Measurements from ENCODE around the gene AOC2.
"Not testable (repeated sequence)": the region's sequence is repeated elsewhere in the genome, so short reads cannot be mapped to it uniquely, and the experiment has no call there.

Gene AOC2

DNA sequence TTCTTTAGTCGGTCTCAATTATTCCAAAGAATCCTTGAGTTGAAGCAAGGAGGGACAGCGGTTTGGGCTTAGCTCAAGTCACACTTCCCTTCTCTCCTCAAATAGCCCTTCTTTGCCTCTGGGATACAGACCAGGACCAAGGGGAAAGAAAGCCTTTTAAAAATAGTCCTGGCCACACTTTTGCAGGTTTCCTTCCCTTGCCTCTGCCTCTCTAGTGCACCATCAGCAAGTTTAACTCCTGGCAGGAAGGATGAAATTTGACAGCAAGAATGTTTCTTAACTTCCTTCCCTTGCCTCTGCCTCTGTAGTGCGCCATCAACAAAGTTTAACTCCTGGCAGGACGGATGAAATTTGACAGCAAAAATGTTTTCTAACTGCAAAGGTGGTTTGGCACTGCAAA is 49.0 kb downstream of the AOC2 start:
- TF ChIP-seq TAF1 (IDR thresholded peaks at IDR 0.05; ENCODE audit: borderline replicate concordance, low read depth, low read length) (no peak), POLR2A (IDR thresholded peaks at IDR 0.05; ENCODE audit: low read depth, low read length) (no peak), POLR2AphosphoS5 (IDR thresholded peaks at IDR 0.05; ENCODE audit: low read depth, low read length) (no peak)
- FAIRE-seq = no peak
- DNase-seq (ENCODE audit: insufficient read length) = no peak

DNA sequence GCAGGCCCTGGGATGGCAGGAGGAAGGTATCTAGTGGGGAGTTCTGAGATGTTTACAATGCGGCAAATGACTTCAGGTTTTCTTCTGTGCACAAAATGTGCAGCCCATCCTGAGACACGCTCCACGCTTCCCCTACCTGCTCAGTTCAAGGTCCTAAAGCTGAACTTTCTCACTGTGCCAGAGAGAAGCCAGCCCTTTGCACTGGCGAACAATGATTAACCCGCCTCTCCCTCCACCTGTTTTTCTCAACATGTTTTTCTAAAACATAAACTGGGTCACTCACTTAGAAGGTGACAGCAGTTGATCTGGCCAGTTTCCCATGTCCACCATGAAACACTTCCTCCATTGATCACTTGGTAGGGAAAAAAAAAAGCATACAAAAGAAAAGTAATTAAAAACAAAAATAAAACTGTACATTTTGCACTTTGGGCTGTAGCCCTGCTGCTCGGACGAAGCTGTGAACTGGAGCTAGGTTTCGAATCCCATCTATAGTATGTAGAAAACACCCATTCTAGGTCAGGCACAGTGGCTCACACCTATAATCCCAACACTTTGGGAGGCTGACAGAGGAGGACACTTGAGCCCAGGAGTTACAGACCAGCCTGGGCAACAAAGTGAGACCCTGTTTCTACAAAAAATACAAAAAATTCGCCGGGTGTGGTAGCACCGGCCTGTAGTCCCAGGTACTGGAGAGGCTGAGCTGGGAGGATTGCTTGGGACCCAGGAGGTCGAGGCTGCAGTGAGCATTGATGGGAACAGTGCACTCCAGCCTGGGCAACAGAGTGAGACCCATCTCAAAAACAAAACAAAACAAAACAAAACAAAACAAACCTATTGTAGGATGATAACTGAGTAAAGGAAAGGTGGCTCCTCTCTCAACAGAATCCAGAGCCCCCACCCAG is 50.2 kb downstream of the AOC2 start:
- DNase-seq (ENCODE audit: insufficient read length) = no peak
- no peak for TF ChIP-seq POLR2A (IDR thresholded peaks at IDR 0.05; ENCODE audit: low read depth, low read length)
- no peak for TF ChIP-seq TAF1 (IDR thresholded peaks at IDR 0.05; ENCODE audit: borderline replicate concordance, low read depth, low read length)
- no peak for TF ChIP-seq POLR2AphosphoS5 (IDR thresholded peaks at IDR 0.05; ENCODE audit: low read depth, low read length)
- no peak for FAIRE-seq

DNA sequence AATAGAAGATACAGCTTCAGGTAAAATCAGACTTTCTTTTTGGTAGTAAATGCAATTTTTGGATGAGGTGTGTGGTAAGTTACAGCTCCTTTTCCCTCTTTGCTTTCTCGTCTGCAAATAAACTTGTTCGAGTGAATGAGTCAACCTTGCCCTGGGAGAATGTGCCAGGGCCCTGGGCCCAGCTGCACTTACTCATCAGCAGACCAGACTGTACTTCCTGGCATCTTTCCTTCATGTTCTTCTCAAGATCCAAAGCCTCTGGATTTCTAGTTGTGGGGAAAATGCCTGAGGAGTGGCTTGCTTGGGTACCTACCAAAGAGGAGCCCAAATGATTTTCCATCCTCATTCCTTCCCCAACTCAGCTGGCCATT is 50.8 kb downstream of the AOC2 start:
- no peak for DNase-seq (ENCODE audit: insufficient read length)

DNA sequence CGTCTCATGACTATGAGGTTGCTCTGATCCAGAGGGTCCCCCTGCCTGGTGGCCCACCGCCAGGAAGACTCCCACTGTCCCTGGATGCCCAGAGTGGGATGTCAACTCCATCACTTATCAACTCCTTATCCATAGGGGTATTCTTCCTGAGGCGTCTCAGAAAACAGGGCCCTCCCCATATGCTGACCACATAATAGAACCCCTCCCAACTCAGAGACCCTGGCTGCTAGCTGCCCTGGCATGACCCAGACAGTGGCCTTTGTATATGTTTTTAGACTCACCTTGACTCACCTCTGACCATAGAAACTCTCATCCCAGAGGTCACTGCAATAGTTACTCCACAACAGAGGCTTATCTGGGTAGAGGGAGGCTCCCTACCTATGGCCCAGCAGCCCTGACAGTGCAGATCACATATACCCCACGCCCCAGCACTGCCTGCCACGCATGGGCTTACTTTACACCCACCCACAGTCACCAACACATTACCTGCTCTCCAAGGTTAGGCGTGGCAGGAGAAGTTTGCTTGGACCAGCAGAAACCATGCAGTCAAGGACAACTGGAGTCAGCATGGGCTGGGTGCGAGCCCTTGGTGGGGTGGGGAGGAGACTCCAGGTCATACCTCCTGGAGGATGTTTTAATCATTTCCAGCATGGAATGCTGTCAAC is 53.9 kb downstream of the AOC2 start:
- no peak for TF ChIP-seq POLR2A (IDR thresholded peaks at IDR 0.05; ENCODE audit: low read depth, low read length)
- no peak for TF ChIP-seq POLR2AphosphoS5 (IDR thresholded peaks at IDR 0.05; ENCODE audit: low read depth, low read length)
- no peak for TF ChIP-seq TAF1 (IDR thresholded peaks at IDR 0.05; ENCODE audit: borderline replicate concordance, low read depth, low read length)
- DNase-seq (ENCODE audit: insufficient read length) (no peak), FAIRE-seq (no peak)

More for the DNA sequence above, 50.8 kb downstream of the AOC2 start:
- no peak for FAIRE-seq
- TF ChIP-seq POLR2AphosphoS5 (IDR thresholded peaks at IDR 0.05; ENCODE audit: low read depth, low read length) (no peak), POLR2A (IDR thresholded peaks at IDR 0.05; ENCODE audit: low read depth, low read length) (no peak), TAF1 (IDR thresholded peaks at IDR 0.05; ENCODE audit: borderline replicate concordance, low read depth, low read length) (no peak)

DNA sequence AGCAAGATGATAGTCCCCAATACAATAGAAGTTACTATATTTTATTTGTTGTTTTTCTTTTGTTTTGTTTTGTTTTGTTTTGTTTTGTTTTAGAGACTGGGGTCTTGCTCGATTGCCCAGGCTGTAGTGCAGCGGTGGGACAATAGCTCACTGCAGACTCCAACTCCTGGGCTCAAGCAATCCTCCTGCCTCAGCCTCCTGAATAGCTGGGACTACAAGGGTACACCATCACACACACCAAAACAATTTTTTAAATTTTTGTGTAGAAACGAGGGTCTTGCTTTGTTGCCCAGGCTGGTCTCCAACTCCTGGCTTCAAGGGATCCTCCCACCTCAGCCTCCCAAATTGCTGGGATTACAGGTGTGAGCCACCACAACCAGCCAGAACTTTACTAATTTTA is 55.6 kb downstream of the AOC2 start:
- FAIRE-seq; DNase-seq (ENCODE audit: insufficient read length): not testable (repeated sequence)
